Myocyte (in vitro differentiated cells): Measurements from ENCODE around the gene FUT1. TPM values are rescaled to one million over a fixed set of nuclear protein-coding genes. Genes with fewer than 3 reads are reported as not detected.
A peak's percentile ranks its signal among the peaks of the same experiment; 100 is the strongest.
"Not testable (repeated sequence)": the region's sequence is repeated elsewhere in the genome, so short reads cannot be mapped to it uniquely, and the experiment has no call there.

Experiments
- DNase-seq: peaks from one replicate; pipeline ENCODE4 v3.0.0-alpha.2; 2012; ENCODE audit warnings: low read depth
- total RNA-seq: library from RNA; depleted of rRNA; stranded (reverse); fragments of >200 nt; gene quantifications from 2 replicates; pipeline ENCODE4 v1.2.3, GENCODE V29; 2014

Gene FUT1
- total RNA-seq, 1 donor from 2014 or later, result 0.03 TPM

- DNase-seq, result no peak
These were observed 16.7 kb upstream of the FUT1 start for GRCh38 chr19:48768994-48769713.

- DNase-seq, result not testable (repeated sequence)
These were observed 15.8 kb upstream of the FUT1 start for GRCh38 chr19:48768171-48768753.

GRCh38 chr19:48765816-48766215, 13.4 kb upstream of the FUT1 start:
- not testable (repeated sequence) for DNase-seq

GRCh38 chr19:48760504-48761205, 8.2 kb upstream of the FUT1 start:
- DNase-seq, result no peak

- DNase-seq, result no peak
These were observed 5.3 kb upstream of the FUT1 start for GRCh38 chr19:48757741-48758144.

- DNase-seq, result no peak
These were observed 4.7 kb upstream of the FUT1 start for GRCh38 chr19:48757089-48757675.

- no peak for DNase-seq
These were observed 4.2 kb upstream of the FUT1 start for GRCh38 chr19:48756686-48757085.

GRCh38 chr19:48756212-48756611, 3.8 kb upstream of the FUT1 start:
- DNase-seq, result no peak

GRCh38 chr19:48755787-48756186, 3.3 kb upstream of the FUT1 start:
- DNase-seq, result no peak

- DNase-seq, result no peak
These were observed 2.7 kb upstream of the FUT1 start, which contains the start of gene FGF21 for GRCh38 chr19:48755084-48755641. Gene FGF21, plus strand, starts transcription at chr19:48755524. Its CDS starts 713 bp downstream, at chr19:48756237.

GRCh38 chr19:48751845-48752495, 471 bp downstream of the FUT1 start:
- DNase-seq, result no peak

- no peak for DNase-seq
These were observed 1.5 kb downstream of the FUT1 start for GRCh38 chr19:48750771-48751504.

- no peak for DNase-seq
These were observed 2.1 kb downstream of the FUT1 start for GRCh38 chr19:48750351-48750750.

GRCh38 chr19:48749571-48750198, 2.8 kb downstream of the FUT1 start:
- DNase-seq, result no peak

- peak; percentile 68 for DNase-seq
These were observed 5.5 kb downstream of the FUT1 start, which contains the start of gene IZUMO1 for GRCh38 chr19:48746738-48747575. Gene IZUMO1, minus strand, starts transcription at chr19:48746909. Its CDS starts 1,050 bp downstream, at chr19:48745859.

- DNase-seq, result no peak
These were observed 6.3 kb downstream of the FUT1 start for GRCh38 chr19:48746110-48746509.

GRCh38 chr19:48745208-48745995, 7.0 kb downstream of the FUT1 start:
- peak; percentile 54 for DNase-seq

- DNase-seq, result no peak
These were observed 10.3 kb downstream of the FUT1 start for GRCh38 chr19:48742096-48742495.
